Activated B cell treated with CpG ODN at 0.5 μM for 24 hours (primary cell): ENCODE data around the gene DAG1. TPM values are rescaled to one million over a fixed set of nuclear protein-coding genes. Genes with fewer than 3 reads are reported as not detected.

Experiments
- ATAC-seq: fragments of 200-7000 bp; cut with Tn5 transposase; one replicate; pipeline ENCODE4 v1.10.0; 2021; ENCODE audit warnings: low read depth, mild to moderate bottlenecking, moderate library complexity
- CTCF ChIA-PET: fragments of 350-600 bp; sonication (Branson Sonifier 250); formaldehyde crosslinking; loops from one replicate; lab custom pipeline; 2021; ENCODE audit warnings: antibody characterized with exemption; lab: Charles Lee
- POLR2A ChIA-PET: fragments of 350-600 bp; sonication (Branson Sonifier 250); formaldehyde crosslinking; loops from one replicate; lab custom pipeline; 2021; ENCODE audit warnings: antibody characterized with exemption; lab: Charles Lee
- DNase-seq: peaks from one replicate; pipeline ENCODE4 v3.0.0; 2022
- H3K27ac Mint-ChIP-seq: one replicate; pipeline ENCODE4 v1.8.0; 2020; ENCODE audit warnings: mixed read lengths
- H3K27me3 Mint-ChIP-seq: one replicate; pipeline ENCODE4 v1.8.0; 2021; ENCODE audit warnings: mixed read lengths
- H3K36me3 Mint-ChIP-seq: one replicate; pipeline ENCODE4 v1.8.0; 2021; ENCODE audit warnings: low read depth, mixed read lengths
- H3K4me1 Mint-ChIP-seq: one replicate; pipeline ENCODE4 v1.8.0; 2021; ENCODE audit warnings: mixed read lengths
- H3K4me3 Mint-ChIP-seq: one replicate; pipeline ENCODE4 v1.8.0; 2020; ENCODE audit warnings: mild to moderate bottlenecking, mixed read lengths
- H3K9me3 Mint-ChIP-seq: one replicate; pipeline ENCODE4 v1.8.0; 2020; ENCODE audit warnings: mixed read lengths
- CTCF ChIP-seq: fragments of 200-600 bp; IDR thresholded peaks from one replicate; pipeline ENCODE4 v1.8.0; 2022; ENCODE audit warnings: antibody characterized with exemption, mild to moderate bottlenecking
- intact Hi-C: fragments of 100-400 bp; cut with micrococcal nuclease; formaldehyde crosslinking; loops from one replicate; pipeline ENCODE4 v1.15.1; 2024
- total RNA-seq: library from RNA; stranded (reverse); gene quantifications from 2 replicates; pipeline ENCODE4 v1.2.3, GENCODE V29; 2022

DAG1 gene
- total RNA-seq, 1 donor from 2014 or later = 19.7 TPM

- Mint-ChIP-seq H3K4me3 (no peak overlapping the region), H3K36me3 (peaks cover 46% of the 10 kb centered on the region), H3K27me3 (no peaks in the 10 kb centered on the region), H3K27ac (no peak overlapping the region), H3K4me1 (no peaks in the 10 kb centered on the region), H3K9me3 (no peaks in the 10 kb centered on the region)
- intact Hi-C loops = no loop called here
- no peak for TF ChIP-seq CTCF
- POLR2A ChIA-PET = no interaction called here
- ATAC-seq (no peak), DNase-seq (no peak)
- CTCF ChIA-PET = no interaction called here
Observed at GRCh38 chr3:49531218-49531617, 61.2 kb downstream of the DAG1 start.

DNA sequence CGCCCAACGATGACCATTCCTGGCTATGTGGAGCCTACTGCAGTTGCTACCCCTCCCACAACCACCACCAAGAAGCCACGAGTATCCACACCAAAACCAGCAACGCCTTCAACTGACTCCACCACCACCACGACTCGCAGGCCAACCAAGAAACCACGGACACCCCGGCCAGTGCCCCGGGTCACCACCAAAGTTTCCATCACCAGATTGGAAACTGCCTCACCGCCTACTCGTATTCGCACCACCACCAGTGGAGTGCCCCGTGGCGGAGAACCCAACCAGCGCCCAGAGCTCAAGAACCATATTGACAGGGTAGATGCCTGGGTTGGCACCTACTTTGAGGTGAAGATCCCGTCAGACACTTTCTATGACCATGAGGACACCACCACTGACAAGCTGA, 61.6 kb downstream of the DAG1 start:
- ChIA-PET POLR2A (no interaction called here), CTCF (no interaction called here)
- no peaks in the 10 kb centered on the region for H3K9me3 Mint-ChIP-seq
- ATAC-seq (no peak), DNase-seq (no peak)
- H3K36me3 Mint-ChIP-seq = peaks cover 44% of the 10 kb centered on the region
- TF ChIP-seq CTCF = no peak
- H3K4me1 Mint-ChIP-seq = no peaks in the 10 kb centered on the region
- H3K27ac Mint-ChIP-seq = no peak overlapping the region
- H3K4me3 Mint-ChIP-seq = no peak overlapping the region
- H3K27me3 Mint-ChIP-seq = no peaks in the 10 kb centered on the region
- intact Hi-C loops = no loop called here

DNA sequence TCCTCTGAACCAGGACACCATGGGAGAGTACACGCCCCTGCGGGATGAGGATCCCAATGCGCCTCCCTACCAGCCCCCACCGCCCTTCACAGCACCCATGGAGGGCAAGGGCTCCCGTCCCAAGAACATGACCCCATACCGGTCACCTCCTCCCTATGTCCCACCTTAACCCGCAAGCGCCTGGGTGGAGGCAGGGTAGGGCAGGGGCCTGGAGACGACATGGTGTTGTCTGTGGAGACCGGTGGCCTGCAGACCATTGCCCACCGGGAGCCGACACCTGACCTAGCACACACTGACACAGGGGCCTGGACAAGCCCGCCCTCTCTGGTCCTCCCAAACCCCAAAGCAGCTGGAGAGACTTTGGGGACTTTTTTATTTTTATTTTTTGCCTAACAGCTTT, 63.0 kb downstream of the DAG1 start:
- H3K27me3 Mint-ChIP-seq = no peaks in the 10 kb centered on the region
- POLR2A ChIA-PET = no interaction called here
- no peak for DNase-seq
- ATAC-seq = no peak
- H3K4me1 Mint-ChIP-seq = no peaks in the 10 kb centered on the region
- no peak for TF ChIP-seq CTCF
- H3K4me3 Mint-ChIP-seq = no peak overlapping the region
- intact Hi-C loops = no loop called here
- H3K36me3 Mint-ChIP-seq = peaks cover 42% of the 10 kb centered on the region
- CTCF ChIA-PET = interaction anchor here (0.9 kb wide), 1 partner anchor 138 kb away, joined by 3 read pairs; no protein-coding TSS in a partner anchor
- H3K9me3 Mint-ChIP-seq = no peaks in the 10 kb centered on the region
- H3K27ac Mint-ChIP-seq = no peak overlapping the region

- H3K27ac Mint-ChIP-seq = no peak overlapping the region
Observed at GRCh38 chr3:49533786-49534519, 63.9 kb downstream of the DAG1 start.

More at GRCh38 chr3:49533786-49534519, 63.9 kb downstream of the DAG1 start:
- POLR2A ChIA-PET = no interaction called here
- no peaks in the 10 kb centered on the region for H3K4me1 Mint-ChIP-seq
- no peak for TF ChIP-seq CTCF
- ATAC-seq (no peak), DNase-seq (no peak)
- intact Hi-C loops = no loop called here
- H3K27me3 Mint-ChIP-seq = no peaks in the 10 kb centered on the region
- H3K9me3 Mint-ChIP-seq = no peaks in the 10 kb centered on the region
- peaks cover 39% of the 10 kb centered on the region for H3K36me3 Mint-ChIP-seq
- H3K4me3 Mint-ChIP-seq = no peak overlapping the region
- CTCF ChIA-PET = interaction anchor here (0.9 kb wide), 1 partner anchor 137 kb away, joined by 3 read pairs; no protein-coding TSS in a partner anchor
